Measurements from ENCODE around the gene HOXC5.

The HOXC5 gene

GRCh38 chr12:54008260-54008552 is 24.6 kb upstream of the HOXC5 start:
- no peak for DNase-seq

- no peak for DNase-seq
Measured at GRCh38 chr12:54009171-54010052, 23.4 kb upstream of the HOXC5 start.

GRCh38 chr12:54010053-54010971 is 22.5 kb upstream of the HOXC5 start:
- no peak for DNase-seq

GRCh38 chr12:54010972-54011664 is 21.7 kb upstream of the HOXC5 start:
- DNase-seq = no peak

- no peak for DNase-seq
Measured at GRCh38 chr12:54011665-54012532, 21.0 kb upstream of the HOXC5 start.

GRCh38 chr12:54012631-54013409 is 20.0 kb upstream of the HOXC5 start:
- no peak for DNase-seq

GRCh38 chr12:54014377-54015017 is 18.4 kb upstream of the HOXC5 start:
- DNase-seq = no peak

- DNase-seq = no peak
Measured at GRCh38 chr12:54015018-54015931, 17.6 kb upstream of the HOXC5 start.

- DNase-seq = no peak
Measured at GRCh38 chr12:54016051-54016450, 16.8 kb upstream of the HOXC5 start.

- no peak for DNase-seq
Measured at GRCh38 chr12:54016478-54016964, 16.3 kb upstream of the HOXC5 start.

- no peak for DNase-seq
Measured at GRCh38 chr12:54017027-54017788, 15.6 kb upstream of the HOXC5 start.

- no peak for DNase-seq
Measured at GRCh38 chr12:54017878-54018467, 14.9 kb upstream of the HOXC5 start.

GRCh38 chr12:54018468-54018984 is 14.3 kb upstream of the HOXC5 start:
- DNase-seq = no peak

GRCh38 chr12:54019091-54019811 is 13.6 kb upstream of the HOXC5 start:
- no peak for DNase-seq

- no peak for DNase-seq
Measured at GRCh38 chr12:54019924-54020590, 12.8 kb upstream of the HOXC5 start.

- no peak for DNase-seq
Measured at GRCh38 chr12:54020591-54021405, 12.1 kb upstream of the HOXC5 start.

Data from Kasumi-1 (cell line).